Activated naive CD4-positive, alpha-beta T cell treated with anti-CD3 and anti-CD28 coated beads, Interleukin-2, amount 50 U/mL, for 72 hours (primary cell): ENCODE data around the gene CREM. TPM values are rescaled to one million over a fixed set of nuclear protein-coding genes. Genes with fewer than 3 reads are reported as not detected.

ENCODE experiments used
- ATAC-seq, 2 donors: fragments of 150-1000 bp; cut with Tn5 transposase; 2 replicates each; pipeline ENCODE4 v1.10.0; 2021; ENCODE audit warnings: mild to moderate bottlenecking in 2 of 2, moderate library complexity in 2 of 2
- DNase-seq, 2 donors: peaks; one replicate each; pipeline ENCODE4 v3.0.0; 2021 to 2022; ENCODE audit warnings: low spot score in 2 of 2
- H3K27ac Mint-ChIP-seq, 2 donors: one replicate each; pipeline ENCODE4 v1.8.0; 2022; ENCODE audit warnings: mild to moderate bottlenecking in 2 of 2, mixed read lengths in 2 of 2
- H3K36me3 Mint-ChIP-seq, 2 donors: one replicate each; pipeline ENCODE4 v1.8.0; 2022; ENCODE audit warnings: mixed read lengths in 2 of 2
- H3K9me3 Mint-ChIP-seq, 2 donors: one replicate each; pipeline ENCODE4 v1.8.0; 2022; ENCODE audit warnings: mixed read lengths in 2 of 2
- total RNA-seq, 2 donors: library from RNA; stranded (reverse); gene quantifications; one replicate each; pipeline ENCODE4 v1.2.3, GENCODE V29; 2022

Gene CREM
- total RNA-seq, 2 donors from 2014 or later: 92.9 to 147 TPM

- peaks cover 18 to 20% of the 10 kb centered on the region in 2 donors for H3K36me3 Mint-ChIP-seq
- DNase-seq: peak; percentile 65 to 77
- H3K27ac Mint-ChIP-seq: peak overlapping the region; percentile 97 to 99
- H3K9me3 Mint-ChIP-seq: no peaks in the 10 kb centered on the region
- ATAC-seq: peak; percentile 6 to 13
Observed at GRCh38 chr10:35127289-35127891, 744 bp downstream of the CREM start.

- peak overlapping the region; percentile 96 to 99 for H3K27ac Mint-ChIP-seq
- H3K36me3 Mint-ChIP-seq: peaks cover 18 to 20% of the 10 kb centered on the region in 2 donors
- no peak for ATAC-seq
- no peaks in the 10 kb centered on the region for H3K9me3 Mint-ChIP-seq
- no peak for DNase-seq
Observed at GRCh38 chr10:35129185-35129674, 2.6 kb downstream of the CREM start.

DNA sequence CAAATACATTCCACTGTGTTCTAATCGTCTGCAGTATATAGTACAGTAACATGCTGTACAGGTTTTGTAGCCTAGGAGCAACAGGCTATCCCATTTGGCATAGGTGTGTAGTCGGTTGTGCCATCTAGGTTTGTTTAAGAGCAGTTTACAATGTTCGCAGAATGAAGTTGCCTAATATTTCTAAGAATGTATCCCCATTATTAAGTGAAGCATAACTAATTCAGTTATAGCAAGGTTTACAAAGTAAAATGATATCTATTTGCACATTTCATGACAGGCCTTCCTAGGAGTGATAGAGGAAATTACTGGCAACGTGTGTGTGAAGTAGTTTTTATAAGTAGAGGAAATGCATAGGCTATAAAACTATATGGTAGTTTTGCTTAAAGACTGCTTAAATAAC is 4.0 kb downstream of the CREM start:
- ATAC-seq: no peak
- no peak for DNase-seq
- Mint-ChIP-seq H3K9me3 (no peaks in the 10 kb centered on the region), H3K27ac (peak overlapping the region in 1 of 2 donors; percentile 87), H3K36me3 (peaks cover 18 to 20% of the 10 kb centered on the region in 2 donors)

- no peak for ATAC-seq
Observed at GRCh38 chr10:35132727-35133126, 6.1 kb downstream of the CREM start.

DNA sequence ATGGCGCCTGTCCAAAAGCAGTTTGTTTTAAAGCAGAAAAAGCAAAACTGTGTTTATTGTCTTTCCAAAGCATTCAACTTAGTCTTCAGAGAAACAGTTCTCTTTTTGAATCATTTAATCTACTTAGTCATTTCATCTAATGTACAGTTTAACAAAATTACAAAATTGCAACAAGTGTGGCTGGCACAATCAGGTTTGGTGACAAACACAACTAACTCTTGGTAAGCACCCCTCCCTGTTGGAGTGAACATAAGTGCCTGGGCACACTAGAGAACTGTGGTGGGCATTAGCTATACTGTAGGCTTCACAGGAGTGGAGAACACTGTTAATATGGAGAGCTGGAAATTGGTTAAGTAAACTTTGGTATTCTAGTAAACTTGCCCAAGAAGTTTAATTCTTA is 6.9 kb downstream of the CREM start:
- DNase-seq (no peak), ATAC-seq (peak; percentile 39 to 66)
- H3K9me3 Mint-ChIP-seq: no peaks in the 10 kb centered on the region
- H3K36me3 Mint-ChIP-seq: peaks cover 7 to 17% of the 10 kb centered on the region in 2 donors
- H3K27ac Mint-ChIP-seq: peak overlapping the region; percentile 87 to 95

More at GRCh38 chr10:35132727-35133126, 6.1 kb downstream of the CREM start:
- Mint-ChIP-seq H3K27ac (peak overlapping the region; percentile 87 to 95), H3K9me3 (no peaks in the 10 kb centered on the region), H3K36me3 (peaks cover 14 to 24% of the 10 kb centered on the region in 2 donors)
- no peak for DNase-seq

- H3K36me3 Mint-ChIP-seq: peaks cover 0 to 6% of the 10 kb centered on the region in 2 donors
- H3K27ac Mint-ChIP-seq: peak overlapping the region; percentile 81
- peak in 1 of 2 donors; percentile 58 for ATAC-seq
- H3K9me3 Mint-ChIP-seq: no peaks in the 10 kb centered on the region
- DNase-seq: no peak
Observed at GRCh38 chr10:35135861-35136260, 9.2 kb downstream of the CREM start.

- ATAC-seq (no peak), DNase-seq (no peak)
- Mint-ChIP-seq H3K27ac (peak overlapping the region; percentile 81), H3K9me3 (no peaks in the 10 kb centered on the region), H3K36me3 (peaks cover 0 to 6% of the 10 kb centered on the region in 2 donors)
Observed at GRCh38 chr10:35136263-35136815, 9.7 kb downstream of the CREM start.

DNA sequence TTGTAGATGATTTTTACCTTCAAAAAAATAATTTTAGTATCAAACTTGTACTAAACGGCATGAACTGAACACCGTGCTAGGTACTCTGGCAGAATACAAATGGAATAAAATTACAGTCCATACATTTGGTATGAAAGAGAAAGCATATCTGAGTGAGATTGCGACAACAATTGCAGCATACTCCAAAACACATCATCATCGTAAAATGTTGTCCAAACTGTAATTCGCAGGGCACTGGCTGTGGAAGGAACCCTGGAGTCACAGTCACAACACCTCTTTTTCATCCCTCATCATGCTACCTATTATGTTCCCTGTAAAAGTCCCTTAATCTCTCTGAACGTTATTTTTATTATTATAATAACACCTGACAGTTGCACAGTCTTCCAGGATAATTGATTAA is 13.5 kb downstream of the CREM start:
- no peak overlapping the region for H3K27ac Mint-ChIP-seq
- peaks cover 10 to 25% of the 10 kb centered on the region in 2 donors for H3K36me3 Mint-ChIP-seq
- no peak for DNase-seq
- peaks cover 2 to 7% of the 10 kb centered on the region in 2 donors for H3K9me3 Mint-ChIP-seq
- ATAC-seq: no peak

- Mint-ChIP-seq H3K27ac (no peak overlapping the region), H3K36me3 (peaks cover 14 to 29% of the 10 kb centered on the region in 2 donors), H3K9me3 (peaks cover 4 to 10% of the 10 kb centered on the region in 2 donors)
- DNase-seq (no peak), ATAC-seq (no peak)
Observed at GRCh38 chr10:35140727-35141126, 14.1 kb downstream of the CREM start.

GRCh38 chr10:35150308-35150707 is 23.7 kb downstream of the CREM start:
- H3K9me3 Mint-ChIP-seq: peaks cover under 1% of the 10 kb centered on the region in 2 donors
- ATAC-seq: no peak
- peaks cover 21 to 38% of the 10 kb centered on the region in 2 donors for H3K36me3 Mint-ChIP-seq
- no peak for DNase-seq
- peak overlapping the region; percentile 86 to 92 for H3K27ac Mint-ChIP-seq

GRCh38 chr10:35152992-35153391 is 26.3 kb downstream of the CREM start:
- ATAC-seq: no peak
- DNase-seq: no peak
- H3K27ac Mint-ChIP-seq: no peak overlapping the region
- peaks cover 21 to 53% of the 10 kb centered on the region in 2 donors for H3K36me3 Mint-ChIP-seq
- H3K9me3 Mint-ChIP-seq: no peaks in the 10 kb centered on the region

DNA sequence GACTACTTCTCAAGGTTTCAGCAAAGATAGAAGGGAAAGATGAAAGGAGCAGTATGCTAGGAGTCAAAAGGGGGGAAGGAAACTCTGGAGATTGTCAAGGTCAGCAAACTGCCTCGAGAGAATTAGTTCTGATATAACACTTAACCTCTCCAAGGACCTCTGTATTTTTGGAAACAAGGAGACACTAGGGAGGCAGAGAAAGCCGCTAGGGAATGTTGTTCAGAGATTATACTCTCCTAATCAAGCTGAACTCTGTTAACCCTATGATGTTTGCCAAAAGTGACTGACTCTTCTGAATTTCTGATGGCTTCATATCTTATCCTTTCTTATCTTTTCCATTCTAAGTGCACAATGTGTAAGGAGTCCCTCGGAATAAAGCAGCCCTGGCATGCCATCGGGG is 27.1 kb downstream of the CREM start:
- H3K27ac Mint-ChIP-seq: no peak overlapping the region
- peaks cover 24 to 57% of the 10 kb centered on the region in 2 donors for H3K36me3 Mint-ChIP-seq

GRCh38 chr10:35160743-35161142 is 34.1 kb downstream of the CREM start:
- H3K9me3 Mint-ChIP-seq: no peaks in the 10 kb centered on the region
- DNase-seq: no peak
- H3K36me3 Mint-ChIP-seq: peaks cover 5 to 48% of the 10 kb centered on the region in 2 donors
- no peak overlapping the region for H3K27ac Mint-ChIP-seq
- ATAC-seq: no peak

More for the DNA sequence above, 27.1 kb downstream of the CREM start:
- ATAC-seq: no peak
- no peaks in the 10 kb centered on the region for H3K9me3 Mint-ChIP-seq
- DNase-seq: no peak

DNA sequence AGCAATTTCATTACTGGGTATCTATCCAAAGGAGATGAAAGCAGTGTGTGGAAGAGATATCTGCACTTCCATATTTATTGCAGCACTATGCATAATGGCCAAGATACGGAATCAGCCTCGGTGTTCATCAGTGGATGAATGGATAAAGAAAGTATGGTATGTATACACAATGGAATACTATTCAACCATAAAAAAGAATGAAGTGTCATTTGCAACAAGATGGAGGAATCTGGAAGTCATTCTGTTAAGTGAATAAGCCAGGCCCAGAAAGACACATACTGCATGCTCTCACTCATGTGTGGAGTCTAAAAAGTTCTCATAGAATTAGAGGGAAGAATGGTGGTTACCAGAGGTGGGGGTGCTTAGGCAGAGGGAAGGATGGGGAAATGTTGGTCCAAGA is 35.3 kb downstream of the CREM start:
- Mint-ChIP-seq H3K9me3 (no peaks in the 10 kb centered on the region), H3K27ac (no peak overlapping the region), H3K36me3 (peaks cover 5 to 37% of the 10 kb centered on the region in 2 donors)
- DNase-seq (no peak), ATAC-seq (no peak)

GRCh38 chr10:35165136-35165535 is 38.5 kb downstream of the CREM start:
- ATAC-seq (no peak), DNase-seq (no peak)
- no peak overlapping the region for H3K27ac Mint-ChIP-seq
- H3K9me3 Mint-ChIP-seq: no peaks in the 10 kb centered on the region
- H3K36me3 Mint-ChIP-seq: peaks cover 8 to 25% of the 10 kb centered on the region in 2 donors

DNA sequence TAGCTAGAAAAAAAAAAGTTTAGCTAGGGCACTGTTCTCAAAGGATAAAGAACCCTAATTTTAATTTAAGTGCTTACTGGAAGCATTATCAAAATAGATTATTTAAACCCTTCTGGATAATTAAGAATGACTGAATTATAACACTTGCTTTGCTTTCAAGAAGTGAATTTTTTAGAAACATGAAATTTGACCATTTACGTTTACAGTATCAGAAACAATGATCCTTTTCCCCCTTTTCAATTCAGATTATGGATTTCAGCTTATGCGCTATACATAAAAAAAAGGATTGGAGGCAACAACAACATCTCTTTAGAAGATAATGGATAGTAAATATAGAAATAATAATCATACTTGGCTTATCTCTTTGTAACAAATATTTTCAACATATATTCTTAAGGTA is 39.2 kb downstream of the CREM start:
- H3K9me3 Mint-ChIP-seq: no peaks in the 10 kb centered on the region
- H3K27ac Mint-ChIP-seq: no peak overlapping the region

DNA sequence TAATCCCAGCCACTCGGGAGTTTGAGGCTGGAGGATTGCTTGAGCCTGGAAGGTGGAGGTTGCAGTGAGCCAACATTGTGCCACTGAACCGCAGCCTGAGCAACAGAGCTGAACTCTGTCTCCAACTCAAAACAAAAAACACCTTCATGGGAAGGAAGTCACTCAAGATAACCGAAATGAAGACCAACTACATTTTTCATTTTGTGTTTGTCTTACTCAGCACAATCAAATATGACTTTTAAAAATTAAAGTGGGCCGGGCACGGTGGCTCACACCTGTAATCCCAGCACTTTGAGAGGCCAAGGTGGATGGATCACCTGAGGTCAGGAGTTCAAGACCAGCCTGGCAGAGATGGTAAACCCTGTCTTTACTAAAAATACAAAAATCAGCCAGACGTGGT is 40.0 kb downstream of the CREM start:
- H3K27ac Mint-ChIP-seq: no peak overlapping the region
- H3K9me3 Mint-ChIP-seq: no peaks in the 10 kb centered on the region
- ATAC-seq (no peak), DNase-seq (no peak)
- peaks cover 8 to 29% of the 10 kb centered on the region in 2 donors for H3K36me3 Mint-ChIP-seq

More for the DNA sequence above, 39.2 kb downstream of the CREM start:
- no peak for DNase-seq
- peaks cover 8 to 30% of the 10 kb centered on the region in 2 donors for H3K36me3 Mint-ChIP-seq
- no peak for ATAC-seq

GRCh38 chr10:35167342-35167741 is 40.7 kb downstream of the CREM start:
- Mint-ChIP-seq H3K27ac (no peak overlapping the region), H3K36me3 (peaks cover 8 to 24% of the 10 kb centered on the region in 2 donors), H3K9me3 (no peaks in the 10 kb centered on the region)
- ATAC-seq (no peak), DNase-seq (no peak)
